Measurements from ENCODE around the gene PTPN4. TPM values are rescaled to one million over a fixed set of nuclear protein-coding genes. Genes with fewer than 3 reads are reported as not detected.

PTPN4 gene
- total and polyA plus RNA-seq, 2 of the 8 experiments (the other 6 are each of a cell fraction or from before 2014, with no cell fraction given): 28.5 to 105 TPM

GRCh38 chr2:119760237-119760955 lies 674 bp downstream of the PTPN4 start:
- FAIRE-seq (no peak), DNase-seq (ENCODE audit: low read depth in 1 of 2, low spot score in 2 of 2) (peak in 1 of 2 experiments; percentile 70)
- peak overlapping the region; percentile 55 for H3K4ac ChIP-seq (replicated peaks; ENCODE audit: insufficient read length, low read depth, low read length)
- H3K27ac ChIP-seq (ENCODE audit: low read depth, low read length): peak overlapping the region; percentile 96
- no peak overlapping the region for H2BK15ac ChIP-seq (ENCODE audit: low read length)
- no peak for TF ChIP-seq MAX (IDR thresholded peaks at IDR 0.05)
- TF ChIP-seq POLR2A (IDR thresholded peaks at IDR 0.05; ENCODE audit: control extremely low read depth in 1 of 2, low read depth in 2 of 2, low read length in 2 of 2): peak in 1 of 2 experiments; percentile 23; a peak in 1 of 3 replicates
- TF ChIP-seq PHF8 (conservative IDR thresholded peaks at IDR 0.05; ENCODE audit: low read depth, low read length): peak; percentile 75; the same call in 1 of the 2 replicates
- no peak for TF ChIP-seq BCL11A (IDR thresholded peaks at IDR 0.05; ENCODE audit: low read depth in 2 of 2, low read length in 2 of 2)
- TF ChIP-seq RBBP5 (IDR thresholded peaks at IDR 0.05; ENCODE audit: borderline replicate concordance, low read depth, low read length): peak; percentile 89; the same call in 1 of the 2 replicates
- no peak for TF ChIP-seq JUN (IDR thresholded peaks at IDR 0.05; ENCODE audit: low read depth, low read length)
- 0 out of 2 replicates have a peak, but pooled peaks have one; percentile 27 for TF ChIP-seq E2F6 (IDR thresholded peaks at IDR 0.05)
- H2BK5ac ChIP-seq (ENCODE audit: low read depth, low read length): peak overlapping the region; percentile 96
- H3K4me2 ChIP-seq (ENCODE audit: insufficient read depth in 1 of 2, low read depth in 2 of 2, low read length in 2 of 2): peak overlapping the region; percentile 66 to 86
- peaks cover 26 to 53% of the 10 kb centered on the region in 2 experiments; a peak in 3 of 4 replicates for H3K79me2 ChIP-seq (ENCODE audit: control insufficient read depth in 1 of 2, insufficient read depth in 2 of 2, low read length in 2 of 2)
- peak overlapping the region; percentile 96; the same call in 1 of the 2 replicates for H3K18ac ChIP-seq (ENCODE audit: extremely low read depth, low read length)
- H4K20me1 ChIP-seq (replicated peaks in 1 of 2; ENCODE audit: control insufficient read depth in 1 of 2, insufficient read depth in 2 of 2, low read length in 2 of 2): peaks cover 2 to 3% of the 10 kb centered on the region in 2 experiments
- no peak overlapping the region for H2BK20ac ChIP-seq (ENCODE audit: low read length)
- ChIA-PET POLR2A (ENCODE audit: partially characterized antibody) (interaction anchor here (0.7 to 3.7 kb wide), 21 partner anchors 9 to 252 kb away, joined by 3 to 36 read pairs (median 4); partner anchors contain the start of gene EPB41L5), CTCF (ENCODE audit: partially characterized antibody) (interaction anchor here (0.6 to 1.4 kb wide), 5 partner anchors 10 to 88 kb away, joined by 3 to 5 read pairs (median 3); no protein-coding TSS in a partner anchor)
- H3K56ac ChIP-seq (replicated peaks; ENCODE audit: insufficient read length, low read depth, low read length): peak overlapping the region; percentile 97
- H2BK120ac ChIP-seq (replicated peaks; ENCODE audit: low read depth, low read length): no peak overlapping the region
- H3K36me3 ChIP-seq (ENCODE audit: control insufficient read depth in 2 of 4, insufficient read depth in 4 of 4, low read length in 3 of 4): no peaks in the 10 kb centered on the region
- peak overlapping the region; percentile 94 for H4K5ac ChIP-seq (ENCODE audit: insufficient read length, low read depth, low read length)
- H3K27me3 ChIP-seq (replicated peaks in 1 of 4; ENCODE audit: control insufficient read depth in 3 of 4, extremely low read depth in 1 of 4, insufficient read depth in 3 of 4, low read length in 3 of 4): no peaks in the 10 kb centered on the region
- H2AK5ac ChIP-seq (ENCODE audit: low read depth, low read length): no peak overlapping the region
- no peaks in the 10 kb centered on the region; the same call in 1 of the 2 replicates for H3K79me1 ChIP-seq (ENCODE audit: low read depth, low read length)
- no peak overlapping the region for H2AFZ ChIP-seq (ENCODE audit: low read length)
- H3K23me2 ChIP-seq (ENCODE audit: low read depth, low read length): peaks cover 5% of the 10 kb centered on the region; the same call in 1 of the 2 replicates
- peaks cover 3 to 11% (median 7%) of the 10 kb centered on the region in 4 experiments; a peak in 5 of 7 replicates for H3K4me1 ChIP-seq (replicated peaks in 1 of 4; ENCODE audit: control insufficient read depth in 3 of 4, insufficient read depth in 4 of 4, low read length in 3 of 4)
- WGBS, 2 experiments (ENCODE audit: extremely low coverage in 1 of 2, insufficient coverage in 1 of 2, insufficient read length in 1 of 2, insufficient replicate concordance in 2 of 2, low coverage in 1 of 2, low lambda C conversion rate in 2 of 2, missing lambda C conversion rate in 1 of 2): 0% methylated on average over 32 of the region's 37 CpGs; no CpG with 5 or more reads in 1 of the 2 experiments
- H3K14ac ChIP-seq (ENCODE audit: insufficient read length): no peak overlapping the region
- H3K4me3 ChIP-seq (ENCODE audit: extremely low read depth in 1 of 4, insufficient read depth in 2 of 4, low read depth in 3 of 4, low read length in 4 of 4): peak overlapping the region; percentile 78 to 93 (median 90)
- H3K23ac ChIP-seq (ENCODE audit: insufficient read length): no peak overlapping the region
- H4K8ac ChIP-seq (ENCODE audit: extremely low read depth, insufficient read depth, low read length): peak overlapping the region; percentile 93; the same call in 1 of the 2 replicates
- H4K91ac ChIP-seq (replicated peaks; ENCODE audit: insufficient read length, low read length): peak overlapping the region; percentile 20
- H3K9ac ChIP-seq (replicated peaks in 1 of 4; ENCODE audit: extremely low read depth in 1 of 4, low read depth in 3 of 4, low read length in 3 of 4): peak overlapping the region; percentile 92 to 98 (median 95)
- H2BK12ac ChIP-seq (ENCODE audit: low read depth, low read length): peak overlapping the region; percentile 45; the same call in 1 of the 2 replicates
- no peaks in the 10 kb centered on the region for H3K9me3 ChIP-seq (ENCODE audit: insufficient read depth in 2 of 2, low read depth in 1 of 2, low read length in 1 of 2)

All from H1 (cell line).